Natural killer cell (primary cell): Measurements from ENCODE around the gene HS6ST3. TPM values are rescaled to one million over a fixed set of nuclear protein-coding genes. Genes with fewer than 3 reads are reported as not detected.

Experiments
- ATAC-seq, 3 donors: fragments of 150-1000 bp in 2 of 3; fragments of 200-7000 bp in 1 of 3; cut with Tn5 transposase; 1 replicate in 1 of 3; 2 replicates in 2 of 3; pipeline ENCODE4 v1.10.0; 2021; ENCODE audit warnings: mild to moderate bottlenecking in 2 of 3, moderate library complexity in 2 of 3
- DNase-seq, 2 donors: peaks; one replicate each; pipeline versions ENCODE4 v3.0.0 to v3.0.0-alpha.2; 2013 to 2021; ENCODE audit warnings: mixed read lengths in 1 of 2
- H3K27ac ChIP-seq: one replicate; pipeline ENCODE4 v1.5.1; 2013; ENCODE audit warnings: mild to moderate bottlenecking, low read length
- H3K27me3 ChIP-seq: one replicate; pipeline ENCODE4 v1.6.1; 2013; ENCODE audit warnings: low read length; ENCODE audit not compliant: control insufficient read depth, insufficient read depth
- H3K36me3 ChIP-seq: one replicate; pipeline ENCODE4 v1.6.1; 2013; ENCODE audit warnings: low read length; ENCODE audit not compliant: control insufficient read depth, insufficient read depth
- H3K4me1 ChIP-seq: one replicate; pipeline ENCODE4 v1.6.1; 2013; ENCODE audit warnings: low read length; ENCODE audit not compliant: control insufficient read depth, insufficient read depth
- H3K4me3 ChIP-seq: one replicate; pipeline ENCODE4 v1.5.1; 2013; ENCODE audit warnings: low read length
- H3K9me3 ChIP-seq: one replicate; pipeline ENCODE4 v1.6.1; 2013; ENCODE audit warnings: low read length; ENCODE audit not compliant: control insufficient read depth, insufficient read depth
- H3K27ac Mint-ChIP-seq, 2 donors: one replicate each; pipeline ENCODE4 v1.8.0; 2022; ENCODE audit warnings: mild to moderate bottlenecking in 2 of 2, mixed read lengths in 2 of 2, moderate library complexity in 1 of 2
- H3K27me3 Mint-ChIP-seq, 2 donors: one replicate each; pipeline ENCODE4 v1.8.0; 2022; ENCODE audit warnings: low read depth in 2 of 2, mixed read lengths in 2 of 2
- H3K36me3 Mint-ChIP-seq: one replicate; pipeline ENCODE4 v1.8.0; 2022; ENCODE audit warnings: mixed read lengths
- H3K4me1 Mint-ChIP-seq, 2 donors: one replicate each; pipeline ENCODE4 v1.8.0; 2022; ENCODE audit warnings: mixed read lengths in 2 of 2
- H3K4me3 Mint-ChIP-seq: one replicate; pipeline ENCODE4 v1.8.0; 2022; ENCODE audit warnings: mild to moderate bottlenecking, moderate library complexity, mixed read lengths
- H3K9me3 Mint-ChIP-seq, 2 donors: one replicate each; pipeline ENCODE4 v1.8.0; 2022; ENCODE audit warnings: mixed read lengths in 2 of 2
- WGBS: methylation state at CpG from one replicate; pipeline ENCODE4 v1.1.7; 2013; ENCODE audit warnings: missing lambda C conversion rate; ENCODE audit not compliant: insufficient coverage; 5-methylcytosine and 5-hydroxymethylcytosine counted together
- intact Hi-C: fragments of 100-400 bp; cut with micrococcal nuclease; formaldehyde crosslinking; loops from one replicate; pipeline ENCODE4 v1.14.2; 2022
- total RNA-seq, 4 donors: library from RNA; stranded (reverse); fragments of 120-200 nt in 1 of 4; gene quantifications; one replicate each; pipeline versions ENCODE4 v1.2.3 to v1.2.4, GENCODE V29; 2013 to 2022
- TF ChIP-seq, protein P1 (sequence below): fragments of 200-600 bp; IDR thresholded peaks from one replicate; pipeline ENCODE4 v1.8.0; 2022; ENCODE audit warnings: antibody characterized with exemption

Gene HS6ST3
- total RNA-seq, 3 donors from 2014 or later (not counting 1 experiment from before 2014, with no cell fraction given), result not detected

DNA sequence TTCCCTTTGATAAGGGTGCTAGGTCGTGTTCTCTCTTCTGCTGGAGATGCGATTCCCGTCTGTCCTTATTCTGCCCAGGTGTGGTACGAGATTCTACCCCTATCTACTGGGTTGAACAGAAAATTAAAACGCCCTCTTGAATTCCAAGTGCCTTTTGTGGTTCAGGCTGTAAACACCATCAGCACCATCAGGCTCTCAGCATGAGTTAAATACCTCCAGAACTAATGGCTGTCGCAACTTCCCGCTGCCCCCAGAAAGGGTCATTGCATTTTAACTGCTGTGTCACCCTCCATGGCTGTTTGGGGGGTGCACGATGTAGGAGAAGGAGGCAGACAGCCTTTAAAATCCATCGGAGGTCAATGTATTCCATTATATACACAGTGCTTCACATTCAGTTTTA is 727.0 kb downstream of the HS6ST3 start:
- no peak overlapping the region for H3K27ac ChIP-seq
- no peaks in the 10 kb centered on the region for H3K36me3 ChIP-seq
- TF ChIP-seq, protein P1, sequence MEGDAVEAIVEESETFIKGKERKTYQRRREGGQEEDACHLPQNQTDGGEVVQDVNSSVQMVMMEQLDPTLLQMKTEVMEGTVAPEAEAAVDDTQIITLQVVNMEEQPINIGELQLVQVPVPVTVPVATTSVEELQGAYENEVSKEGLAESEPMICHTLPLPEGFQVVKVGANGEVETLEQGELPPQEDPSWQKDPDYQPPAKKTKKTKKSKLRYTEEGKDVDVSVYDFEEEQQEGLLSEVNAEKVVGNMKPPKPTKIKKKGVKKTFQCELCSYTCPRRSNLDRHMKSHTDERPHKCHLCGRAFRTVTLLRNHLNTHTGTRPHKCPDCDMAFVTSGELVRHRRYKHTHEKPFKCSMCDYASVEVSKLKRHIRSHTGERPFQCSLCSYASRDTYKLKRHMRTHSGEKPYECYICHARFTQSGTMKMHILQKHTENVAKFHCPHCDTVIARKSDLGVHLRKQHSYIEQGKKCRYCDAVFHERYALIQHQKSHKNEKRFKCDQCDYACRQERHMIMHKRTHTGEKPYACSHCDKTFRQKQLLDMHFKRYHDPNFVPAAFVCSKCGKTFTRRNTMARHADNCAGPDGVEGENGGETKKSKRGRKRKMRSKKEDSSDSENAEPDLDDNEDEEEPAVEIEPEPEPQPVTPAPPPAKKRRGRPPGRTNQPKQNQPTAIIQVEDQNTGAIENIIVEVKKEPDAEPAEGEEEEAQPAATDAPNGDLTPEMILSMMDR, result no peak
- Mint-ChIP-seq H3K27me3 (no peaks in the 10 kb centered on the region), H3K9me3 (peaks cover 8% of the 10 kb centered on the region in 2 donors), H3K4me3 (no peak overlapping the region), H3K4me1 (no peaks in the 10 kb centered on the region), H3K27ac (no peak overlapping the region), H3K36me3 (no peaks in the 10 kb centered on the region)
- no peaks in the 10 kb centered on the region for H3K9me3 ChIP-seq
- DNase-seq (no peak), ATAC-seq (no peak)
- H3K4me3 ChIP-seq, result no peak overlapping the region
- no peaks in the 10 kb centered on the region for H3K4me1 ChIP-seq
- intact Hi-C loops, result no loop called here
- H3K27me3 ChIP-seq, result no peaks in the 10 kb centered on the region
- WGBS, result 73% methylated on average over 7 of the region's 9 CpGs

DNA sequence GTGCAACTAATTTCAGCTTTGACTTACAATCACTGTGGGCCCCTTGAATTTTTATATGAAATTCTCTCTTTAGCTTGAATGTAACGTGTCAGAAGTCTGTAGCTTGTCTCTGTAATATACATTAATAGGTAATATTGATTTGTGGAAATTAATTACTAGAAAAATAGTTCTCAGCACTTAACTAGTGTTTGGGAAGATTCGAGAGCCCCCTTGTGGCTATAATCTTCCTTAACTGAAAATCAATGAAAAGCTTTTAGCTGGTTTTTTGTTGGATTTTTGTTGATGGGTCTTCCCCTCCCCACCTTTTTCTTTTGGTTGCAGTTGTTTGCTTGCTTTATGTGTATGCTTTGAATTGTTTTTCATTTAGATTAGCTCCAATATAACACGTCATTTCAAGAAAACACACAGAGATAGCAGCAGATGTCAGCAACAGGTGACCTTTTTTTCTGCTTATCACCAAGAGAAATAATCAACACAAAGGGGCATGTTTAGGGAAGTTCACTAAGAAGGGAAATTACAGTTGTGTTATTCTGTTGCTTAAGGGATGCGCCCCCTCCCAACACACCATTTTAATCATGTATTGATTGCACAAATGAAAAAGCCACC is 727.5 kb downstream of the HS6ST3 start:
- TF ChIP-seq, protein P1, result no peak
- Mint-ChIP-seq H3K9me3 (peaks cover 4 to 5% of the 10 kb centered on the region in 2 donors), H3K4me1 (no peaks in the 10 kb centered on the region), H3K36me3 (no peaks in the 10 kb centered on the region), H3K4me3 (no peak overlapping the region), H3K27ac (no peak overlapping the region), H3K27me3 (no peaks in the 10 kb centered on the region)
- no peak for DNase-seq
- WGBS, result 0% methylated on average over 1 of the region's 4 CpGs
- H3K27ac ChIP-seq, result no peak overlapping the region
- no peaks in the 10 kb centered on the region for H3K36me3 ChIP-seq
- intact Hi-C loops, result no loop called here
- no peaks in the 10 kb centered on the region for H3K4me1 ChIP-seq
- no peaks in the 10 kb centered on the region for H3K27me3 ChIP-seq
- H3K9me3 ChIP-seq, result no peaks in the 10 kb centered on the region
- H3K4me3 ChIP-seq, result no peak overlapping the region
- ATAC-seq, result no peak

DNA sequence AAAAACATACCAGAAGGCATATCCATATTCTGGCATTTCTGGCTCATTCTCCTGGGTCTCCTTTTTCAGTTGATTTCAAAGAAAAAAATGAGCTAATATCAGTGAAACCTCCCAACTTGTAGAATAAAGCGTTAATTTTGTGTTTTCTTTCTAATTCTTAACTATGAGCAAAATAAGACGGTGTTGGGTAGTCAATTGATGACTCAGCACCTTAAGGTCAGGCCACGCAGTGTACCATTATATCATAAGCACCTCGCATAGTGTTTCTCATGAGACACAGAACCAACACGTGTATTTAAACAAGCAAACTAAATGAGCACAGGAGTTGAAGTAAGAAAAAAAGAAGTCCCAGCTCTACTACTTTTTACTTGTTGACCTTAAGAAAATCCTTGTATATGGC is 729.5 kb downstream of the HS6ST3 start:
- TF ChIP-seq, protein P1, result no peak
- DNase-seq (no peak), ATAC-seq (no peak)
- Mint-ChIP-seq H3K27me3 (no peaks in the 10 kb centered on the region), H3K36me3 (no peaks in the 10 kb centered on the region), H3K4me1 (no peaks in the 10 kb centered on the region), H3K9me3 (peaks cover 2% of the 10 kb centered on the region in 2 donors), H3K27ac (no peak overlapping the region), H3K4me3 (no peak overlapping the region)
- Histone ChIP-seq H3K9me3 (no peaks in the 10 kb centered on the region), H3K27me3 (no peaks in the 10 kb centered on the region), H3K4me1 (no peaks in the 10 kb centered on the region), H3K27ac (no peak overlapping the region), H3K4me3 (no peak overlapping the region), H3K36me3 (no peaks in the 10 kb centered on the region)
- 94% methylated on average over 5 of the region's 5 CpGs for WGBS
- intact Hi-C loops, result no loop called here

DNA sequence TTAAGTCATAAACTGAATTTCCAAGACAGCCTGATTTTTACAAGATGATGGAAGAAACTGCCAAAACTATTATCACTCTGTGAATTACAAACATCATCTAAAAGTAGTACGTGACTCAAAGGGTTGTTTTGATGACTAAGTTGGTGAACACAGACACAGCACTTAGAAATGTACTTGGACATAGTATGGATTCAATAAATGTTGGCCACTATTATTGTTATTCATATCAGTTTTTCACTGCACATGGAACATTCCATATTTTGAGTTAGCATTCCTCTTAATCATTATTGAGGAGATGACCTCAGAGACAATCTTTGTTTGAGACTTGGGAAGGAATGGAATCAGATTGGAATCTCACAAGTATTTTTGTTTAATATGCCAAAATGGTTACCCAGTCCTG is 731.5 kb downstream of the HS6ST3 start:
- intact Hi-C loops, result no loop called here
- Histone ChIP-seq H3K27ac (no peak overlapping the region), H3K4me1 (no peaks in the 10 kb centered on the region), H3K36me3 (no peaks in the 10 kb centered on the region), H3K27me3 (no peaks in the 10 kb centered on the region), H3K4me3 (no peak overlapping the region), H3K9me3 (no peaks in the 10 kb centered on the region)
- DNase-seq (no peak), ATAC-seq (no peak)
- H3K27ac Mint-ChIP-seq, result no peak overlapping the region
- H3K9me3 Mint-ChIP-seq, result no peaks in the 10 kb centered on the region
- TF ChIP-seq, protein P1, result no peak
- no peaks in the 10 kb centered on the region for H3K4me1 Mint-ChIP-seq
- H3K4me3 Mint-ChIP-seq, result no peak overlapping the region
- WGBS, result 80% methylated on average over 1 of the region's 1 CpG
- no peaks in the 10 kb centered on the region for H3K27me3 Mint-ChIP-seq
- no peaks in the 10 kb centered on the region for H3K36me3 Mint-ChIP-seq
